Measurements from ENCODE around the gene SGSM1. TPM values are rescaled to one million over a fixed set of nuclear protein-coding genes. Genes with fewer than 3 reads are reported as not detected.

SGSM1 gene
- total RNA-seq, 1 donor from 2014 or later: 0.16 TPM

DNA sequence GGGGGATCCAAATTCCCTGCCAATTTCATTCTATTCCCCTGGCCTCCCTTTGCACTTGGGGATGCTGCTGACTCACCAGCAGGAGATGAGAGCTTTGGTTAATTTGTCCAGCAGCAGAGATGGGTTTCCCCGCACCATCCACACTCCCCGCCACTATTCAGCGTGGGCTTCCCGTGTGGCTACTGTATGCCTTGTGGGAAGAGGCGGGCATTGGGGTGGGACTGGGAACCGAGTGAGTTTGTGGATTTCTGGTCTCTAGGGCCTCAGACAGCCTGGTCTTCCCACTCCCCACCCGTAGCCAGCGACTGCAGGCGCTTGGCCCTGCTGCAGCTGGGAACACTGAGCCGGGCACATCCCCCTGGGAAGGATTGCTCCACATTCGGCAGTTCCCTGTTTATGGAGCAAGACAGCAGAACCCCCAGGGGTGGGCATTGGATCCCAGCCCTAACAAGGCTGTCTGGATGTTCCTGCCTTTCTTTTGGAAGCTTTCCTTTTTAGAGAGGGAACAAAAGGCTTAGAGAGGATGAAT is 169.9 kb downstream of the SGSM1 start:
- no peak for DNase-seq (ENCODE audit: low spot score)

DNA sequence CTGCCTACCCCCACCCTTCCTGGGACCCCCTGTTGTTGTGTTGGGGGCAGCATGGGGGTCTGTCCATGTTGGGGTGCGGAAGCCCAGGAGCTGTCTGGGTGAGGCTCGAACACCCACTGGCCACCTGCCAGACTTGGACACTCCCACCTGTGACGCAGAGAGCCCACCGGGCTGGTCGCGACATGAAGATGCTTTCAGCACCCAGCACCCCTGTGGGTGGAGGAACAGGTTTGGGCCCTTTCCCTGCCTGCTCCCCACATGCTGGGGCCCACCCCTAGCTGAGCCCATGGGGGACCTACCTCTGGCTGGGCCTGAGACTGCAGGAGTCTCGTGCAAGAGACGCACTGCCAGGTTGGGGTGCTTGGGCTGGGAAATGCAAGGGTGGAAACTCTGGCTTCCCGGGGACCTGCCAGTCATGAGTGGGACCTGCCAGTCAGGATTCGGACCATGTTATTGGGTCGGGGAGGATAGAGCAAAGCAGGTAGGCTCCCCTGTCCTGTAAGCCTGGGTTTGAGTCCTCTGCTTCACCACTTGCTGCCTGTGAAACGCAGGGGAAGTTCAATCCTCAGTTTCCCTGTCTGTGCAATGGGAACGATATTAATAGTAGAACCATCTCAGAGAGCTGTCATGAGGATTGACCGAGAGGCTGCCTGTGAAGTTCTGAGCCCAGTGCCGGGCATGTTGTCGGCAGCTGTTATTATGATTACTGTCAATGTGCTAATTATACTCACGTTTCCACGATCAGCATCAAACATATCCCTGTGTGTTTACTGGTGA is 170.6 kb downstream of the SGSM1 start:
- no peak for DNase-seq (ENCODE audit: low spot score)

Other genes starting within 250 kb of the SGSM1 start
- 6.0 TPM for gene LRRC75B, start 213.1 kb upstream of the SGSM1 start, total RNA-seq
- gene GGT1, start 203.0 kb upstream of the SGSM1 start, total RNA-seq: 4.0 TPM
- gene PIWIL3, start 31.5 kb upstream of the SGSM1 start, total RNA-seq: not detected
- gene LHFPL7, start 140.5 kb downstream of the SGSM1 start, total RNA-seq: not detected
- gene KIAA1671, start 146.5 kb downstream of the SGSM1 start, total RNA-seq: 14.9 TPM

Measured in mesenteric fat pad (tissue), 1 donor.